ENCODE results near the gene FOXP1.

FOXP1 gene

DNA sequence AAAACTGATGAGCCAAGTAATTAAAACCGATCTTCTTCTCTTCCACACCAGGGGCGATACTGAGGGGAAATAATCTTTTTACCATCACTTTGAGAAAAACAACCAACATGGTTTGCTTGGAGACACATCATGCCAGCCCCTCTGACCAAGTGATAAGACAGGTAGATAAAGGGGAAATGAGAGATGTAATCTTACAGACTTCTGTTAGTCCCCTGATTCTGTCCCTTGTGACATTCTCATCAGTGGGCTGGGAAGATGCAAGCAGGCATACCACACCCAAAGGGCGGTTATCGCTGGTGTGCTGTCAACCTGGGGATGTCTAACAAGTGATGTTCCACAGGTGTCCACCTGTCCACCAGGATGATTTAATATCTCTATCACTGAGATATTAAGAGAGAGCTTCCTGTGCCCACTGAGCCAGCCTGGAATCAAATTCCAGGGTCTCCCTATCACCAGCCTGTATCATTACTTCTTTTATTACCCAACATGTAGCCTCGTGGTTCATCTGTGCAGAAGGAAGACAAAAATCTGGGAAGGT lies 315.0 kb downstream of the FOXP1 start:
- H3K9me3 ChIP-seq (ENCODE audit: control insufficient read depth, insufficient read depth, low read length), result no peaks in the 10 kb centered on the region
- H3K27me3 ChIP-seq (ENCODE audit: control insufficient read depth, insufficient read depth, low read length), result no peaks in the 10 kb centered on the region
- no peak overlapping the region for H3K9ac ChIP-seq (ENCODE audit: low read depth, low read length)
- H3K4me3 ChIP-seq (ENCODE audit: low read depth, low read length), result no peak overlapping the region
- no peaks in the 10 kb centered on the region for H3K4me1 ChIP-seq (ENCODE audit: control insufficient read depth, insufficient read depth, low read length)
- peaks cover 2% of the 10 kb centered on the region for H3K36me3 ChIP-seq (ENCODE audit: control insufficient read depth, insufficient read depth, low read length)

DNA sequence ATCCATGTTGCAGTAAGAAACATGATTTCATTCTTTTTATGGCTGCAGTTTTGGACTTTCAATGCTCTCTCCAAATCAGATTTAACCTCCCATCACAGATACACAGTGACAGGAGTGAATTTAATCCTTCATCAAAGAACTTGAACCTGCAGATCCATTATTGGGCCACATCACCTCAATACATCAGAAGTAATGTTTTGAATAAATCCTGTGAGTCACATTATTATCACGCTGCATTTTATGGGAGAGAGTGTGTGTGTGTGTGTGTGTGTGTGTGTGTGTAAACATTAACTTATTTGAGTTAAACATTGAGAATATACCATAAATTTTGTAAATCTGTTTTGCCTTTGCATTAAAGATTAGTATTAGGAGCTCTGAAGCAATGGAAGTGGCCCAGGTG lies 316.7 kb downstream of the FOXP1 start:
- Histone ChIP-seq H3K9ac (ENCODE audit: low read depth, low read length) (no peak overlapping the region), H3K4me1 (ENCODE audit: control insufficient read depth, insufficient read depth, low read length) (no peaks in the 10 kb centered on the region), H3K4me3 (ENCODE audit: low read depth, low read length) (no peak overlapping the region), H3K27me3 (ENCODE audit: control insufficient read depth, insufficient read depth, low read length) (no peaks in the 10 kb centered on the region), H3K9me3 (ENCODE audit: control insufficient read depth, insufficient read depth, low read length) (no peaks in the 10 kb centered on the region), H3K36me3 (ENCODE audit: control insufficient read depth, insufficient read depth, low read length) (peaks cover 2% of the 10 kb centered on the region)

DNA sequence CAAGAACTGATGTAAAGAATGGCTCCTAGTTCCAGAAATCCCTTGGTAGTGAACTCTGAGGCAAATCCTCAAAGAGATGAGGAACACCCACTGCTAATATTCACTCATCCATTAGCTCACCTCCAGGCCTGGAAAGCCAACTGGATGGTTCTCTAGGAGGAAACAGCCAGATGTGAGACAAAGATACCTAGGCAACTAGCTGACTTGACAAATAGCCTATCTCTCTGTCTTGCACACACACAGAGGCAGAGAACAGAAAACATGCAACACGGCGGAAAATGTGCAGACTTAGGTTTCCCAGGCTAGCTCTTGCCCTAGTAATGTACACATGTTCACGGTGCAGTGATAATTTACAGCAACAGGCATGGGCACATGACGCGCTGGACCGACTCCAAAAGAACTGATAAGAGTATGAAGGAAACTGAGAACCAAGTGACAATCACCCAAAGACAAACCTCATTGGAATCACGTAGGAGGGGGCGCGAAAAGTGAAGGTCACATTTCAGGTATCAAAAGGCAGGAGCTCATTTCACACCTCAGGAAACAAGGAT lies 318.1 kb downstream of the FOXP1 start:
- Histone ChIP-seq H3K4me3 (ENCODE audit: low read depth, low read length) (no peak overlapping the region), H3K27me3 (ENCODE audit: control insufficient read depth, insufficient read depth, low read length) (no peaks in the 10 kb centered on the region), H3K36me3 (ENCODE audit: control insufficient read depth, insufficient read depth, low read length) (peaks cover 2% of the 10 kb centered on the region), H3K9ac (ENCODE audit: low read depth, low read length) (no peak overlapping the region), H3K9me3 (ENCODE audit: control insufficient read depth, insufficient read depth, low read length) (no peaks in the 10 kb centered on the region), H3K4me1 (ENCODE audit: control insufficient read depth, insufficient read depth, low read length) (no peaks in the 10 kb centered on the region)

DNA sequence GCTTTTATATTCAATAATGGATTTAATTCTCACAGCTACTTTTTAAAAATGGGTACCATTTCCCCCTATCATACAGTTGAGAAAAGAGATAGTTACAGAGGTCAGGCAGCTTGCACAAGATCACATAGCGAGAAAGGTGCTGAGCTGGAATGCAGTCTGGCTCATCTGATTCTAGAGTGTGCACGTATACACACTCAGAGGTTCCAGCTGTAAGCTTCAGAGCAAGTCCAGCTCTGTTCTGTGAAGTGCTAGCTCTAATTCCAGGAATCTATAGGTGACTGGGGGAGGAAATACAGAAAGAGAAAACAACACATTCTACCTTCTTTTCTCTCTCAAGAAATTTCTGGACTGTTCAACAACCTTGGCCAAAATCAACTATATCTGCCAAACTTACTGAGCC lies 318.7 kb downstream of the FOXP1 start:
- Histone ChIP-seq H3K27me3 (ENCODE audit: control insufficient read depth, insufficient read depth, low read length) (no peaks in the 10 kb centered on the region), H3K4me1 (ENCODE audit: control insufficient read depth, insufficient read depth, low read length) (peaks cover under 1% of the 10 kb centered on the region), H3K36me3 (ENCODE audit: control insufficient read depth, insufficient read depth, low read length) (peaks cover 2% of the 10 kb centered on the region), H3K9ac (ENCODE audit: low read depth, low read length) (no peak overlapping the region), H3K9me3 (ENCODE audit: control insufficient read depth, insufficient read depth, low read length) (no peaks in the 10 kb centered on the region), H3K4me3 (ENCODE audit: low read depth, low read length) (no peak overlapping the region)

DNA sequence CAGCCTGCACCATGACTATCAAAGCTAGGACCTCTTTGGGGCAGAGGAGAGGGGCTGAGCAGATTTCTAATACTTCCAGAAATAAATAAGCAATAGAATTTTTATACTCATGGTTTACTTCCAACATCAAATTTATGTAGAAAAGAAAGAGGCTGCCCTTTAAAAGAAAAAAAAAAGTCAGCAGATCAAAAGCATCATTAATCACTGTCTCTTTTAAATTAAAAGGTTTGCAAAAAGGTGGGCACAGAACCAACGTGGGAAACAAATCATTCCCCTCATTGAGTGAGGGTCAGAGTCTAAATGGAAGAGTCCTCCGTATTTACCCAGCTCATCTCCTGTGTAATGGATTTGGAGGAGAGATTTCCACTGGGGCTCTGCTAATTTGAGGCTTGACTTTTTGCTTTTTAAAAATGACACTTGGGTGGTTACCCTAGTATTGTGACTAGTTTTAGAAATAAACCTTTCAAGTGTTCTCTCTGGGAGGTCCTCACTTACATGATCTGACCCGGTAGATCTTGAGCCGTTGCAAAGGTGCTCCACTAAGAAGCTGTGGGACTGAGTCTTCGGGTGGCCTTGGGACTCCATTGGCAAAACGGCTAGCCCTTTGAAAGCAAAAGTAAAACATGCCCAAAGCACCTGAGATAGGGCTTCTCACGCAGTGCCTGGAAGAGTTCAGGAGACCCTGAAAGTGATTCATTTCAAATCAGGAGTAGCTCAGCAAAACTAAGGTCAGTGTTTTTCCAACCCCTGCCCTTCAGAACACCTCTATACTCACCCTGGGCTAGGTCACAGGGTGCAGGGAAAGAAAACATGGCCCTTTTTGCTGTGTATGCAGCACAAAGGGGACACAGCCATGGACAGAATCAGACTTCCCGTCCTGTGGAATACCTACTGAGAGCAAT lies 320.9 kb downstream of the FOXP1 start:
- Histone ChIP-seq H3K4me1 (ENCODE audit: control insufficient read depth, insufficient read depth, low read length) (peaks cover 14% of the 10 kb centered on the region), H3K9ac (ENCODE audit: low read depth, low read length) (no peak overlapping the region), H3K27me3 (ENCODE audit: control insufficient read depth, insufficient read depth, low read length) (no peaks in the 10 kb centered on the region), H3K36me3 (ENCODE audit: control insufficient read depth, insufficient read depth, low read length) (peaks cover 2% of the 10 kb centered on the region), H3K4me3 (ENCODE audit: low read depth, low read length) (no peak overlapping the region), H3K9me3 (ENCODE audit: control insufficient read depth, insufficient read depth, low read length) (no peaks in the 10 kb centered on the region)

DNA sequence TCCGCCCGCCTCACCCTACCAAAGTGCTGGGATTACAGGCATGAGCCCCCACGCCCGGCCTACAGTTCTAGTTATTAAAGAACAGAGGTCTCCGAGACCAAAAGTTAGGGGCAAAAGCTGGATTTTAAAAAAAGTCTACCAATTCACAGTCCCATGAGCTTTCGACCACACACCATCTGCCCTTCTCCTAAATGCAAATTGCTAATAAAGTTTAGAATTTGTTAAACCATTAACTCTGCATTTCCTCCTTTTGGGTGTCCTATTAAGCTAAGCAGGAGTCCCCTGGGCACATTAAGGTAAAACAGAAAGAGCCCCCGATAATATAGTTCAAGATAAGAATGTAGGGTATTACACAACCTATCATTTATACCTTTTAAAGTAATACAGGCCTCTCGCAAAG lies 322.7 kb downstream of the FOXP1 start:
- Histone ChIP-seq H3K36me3 (ENCODE audit: control insufficient read depth, insufficient read depth, low read length) (peaks cover 2% of the 10 kb centered on the region), H3K4me3 (ENCODE audit: low read depth, low read length) (no peak overlapping the region), H3K27me3 (ENCODE audit: control insufficient read depth, insufficient read depth, low read length) (no peaks in the 10 kb centered on the region), H3K9me3 (ENCODE audit: control insufficient read depth, insufficient read depth, low read length) (no peaks in the 10 kb centered on the region), H3K9ac (ENCODE audit: low read depth, low read length) (no peak overlapping the region), H3K4me1 (ENCODE audit: control insufficient read depth, insufficient read depth, low read length) (peaks cover 15% of the 10 kb centered on the region)

DNA sequence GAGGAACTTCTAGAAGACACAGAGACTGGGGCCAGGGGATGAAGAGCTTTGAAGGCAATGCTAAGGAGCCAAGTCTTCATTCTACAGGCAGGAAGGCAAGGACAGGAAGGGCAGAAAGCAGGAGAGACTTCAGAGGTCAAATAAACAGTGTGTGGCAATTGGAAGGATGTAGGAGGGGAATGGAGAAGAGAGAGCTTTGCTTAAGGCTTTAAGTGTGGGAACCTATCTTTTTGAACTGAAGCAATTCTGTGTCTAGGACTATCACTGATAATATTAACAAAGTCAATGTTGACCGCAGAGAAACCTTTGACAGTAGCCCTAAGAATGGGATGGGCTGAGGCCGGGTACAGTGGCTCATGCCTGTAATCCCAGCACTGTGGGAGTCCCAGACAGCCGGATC lies 325.0 kb downstream of the FOXP1 start:
- Histone ChIP-seq H3K4me1 (ENCODE audit: control insufficient read depth, insufficient read depth, low read length) (peaks cover 15% of the 10 kb centered on the region), H3K27me3 (ENCODE audit: control insufficient read depth, insufficient read depth, low read length) (no peaks in the 10 kb centered on the region), H3K36me3 (ENCODE audit: control insufficient read depth, insufficient read depth, low read length) (no peaks in the 10 kb centered on the region), H3K4me3 (ENCODE audit: low read depth, low read length) (no peak overlapping the region), H3K9me3 (ENCODE audit: control insufficient read depth, insufficient read depth, low read length) (no peaks in the 10 kb centered on the region), H3K9ac (ENCODE audit: low read depth, low read length) (no peak overlapping the region)

DNA sequence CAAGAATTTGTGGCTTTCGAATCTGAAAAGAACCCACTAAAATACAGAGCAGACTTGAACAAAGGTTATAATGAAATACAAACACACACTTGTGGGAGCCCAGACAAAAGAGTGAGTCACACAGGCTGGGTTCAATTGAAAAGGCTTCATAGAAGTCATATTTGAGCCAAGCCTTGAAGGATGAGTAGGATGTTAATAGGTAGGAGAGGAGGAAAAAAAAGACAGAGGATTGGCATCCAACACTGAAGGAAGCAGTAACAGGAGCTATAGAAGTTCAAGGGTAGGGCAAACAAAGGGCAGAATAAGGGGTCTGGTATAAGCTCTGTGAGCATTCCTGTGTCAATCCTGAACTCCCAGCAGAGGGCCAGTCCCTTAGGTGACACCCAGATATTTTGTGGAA lies 325.4 kb downstream of the FOXP1 start:
- no peak overlapping the region for H3K9ac ChIP-seq (ENCODE audit: low read depth, low read length)
- H3K4me3 ChIP-seq (ENCODE audit: low read depth, low read length), result no peak overlapping the region

DNA sequence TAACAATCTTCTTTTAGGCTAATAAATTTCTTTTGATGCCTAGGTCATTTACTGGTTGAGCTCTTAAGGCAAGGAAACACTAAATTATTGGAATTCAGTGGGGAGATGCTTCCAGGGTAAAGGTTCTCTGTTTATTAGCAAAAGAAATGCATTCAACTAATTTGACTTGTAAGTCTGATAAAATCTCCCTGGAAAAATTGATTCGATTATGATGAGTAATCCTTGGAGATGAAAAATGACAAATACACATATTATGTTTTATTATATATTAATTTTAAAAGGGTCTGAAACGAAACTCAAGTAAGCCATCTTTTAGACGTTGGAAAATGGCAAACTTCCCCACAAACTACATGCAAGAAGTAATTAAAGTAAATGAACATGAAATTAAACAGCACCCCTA lies 328.0 kb downstream of the FOXP1 start:
- H3K9ac ChIP-seq (ENCODE audit: low read depth, low read length), result no peak overlapping the region
- H3K9me3 ChIP-seq (ENCODE audit: control insufficient read depth, insufficient read depth, low read length), result no peaks in the 10 kb centered on the region
- no peaks in the 10 kb centered on the region for H3K27me3 ChIP-seq (ENCODE audit: control insufficient read depth, insufficient read depth, low read length)
- no peaks in the 10 kb centered on the region for H3K36me3 ChIP-seq (ENCODE audit: control insufficient read depth, insufficient read depth, low read length)
- no peak overlapping the region for H3K4me3 ChIP-seq (ENCODE audit: low read depth, low read length)
- peaks cover 15% of the 10 kb centered on the region for H3K4me1 ChIP-seq (ENCODE audit: control insufficient read depth, insufficient read depth, low read length)

More for the DNA sequence above, 325.4 kb downstream of the FOXP1 start:
- Histone ChIP-seq H3K4me1 (ENCODE audit: control insufficient read depth, insufficient read depth, low read length) (peaks cover 15% of the 10 kb centered on the region), H3K27me3 (ENCODE audit: control insufficient read depth, insufficient read depth, low read length) (no peaks in the 10 kb centered on the region), H3K9me3 (ENCODE audit: control insufficient read depth, insufficient read depth, low read length) (no peaks in the 10 kb centered on the region), H3K36me3 (ENCODE audit: control insufficient read depth, insufficient read depth, low read length) (no peaks in the 10 kb centered on the region)

DNA sequence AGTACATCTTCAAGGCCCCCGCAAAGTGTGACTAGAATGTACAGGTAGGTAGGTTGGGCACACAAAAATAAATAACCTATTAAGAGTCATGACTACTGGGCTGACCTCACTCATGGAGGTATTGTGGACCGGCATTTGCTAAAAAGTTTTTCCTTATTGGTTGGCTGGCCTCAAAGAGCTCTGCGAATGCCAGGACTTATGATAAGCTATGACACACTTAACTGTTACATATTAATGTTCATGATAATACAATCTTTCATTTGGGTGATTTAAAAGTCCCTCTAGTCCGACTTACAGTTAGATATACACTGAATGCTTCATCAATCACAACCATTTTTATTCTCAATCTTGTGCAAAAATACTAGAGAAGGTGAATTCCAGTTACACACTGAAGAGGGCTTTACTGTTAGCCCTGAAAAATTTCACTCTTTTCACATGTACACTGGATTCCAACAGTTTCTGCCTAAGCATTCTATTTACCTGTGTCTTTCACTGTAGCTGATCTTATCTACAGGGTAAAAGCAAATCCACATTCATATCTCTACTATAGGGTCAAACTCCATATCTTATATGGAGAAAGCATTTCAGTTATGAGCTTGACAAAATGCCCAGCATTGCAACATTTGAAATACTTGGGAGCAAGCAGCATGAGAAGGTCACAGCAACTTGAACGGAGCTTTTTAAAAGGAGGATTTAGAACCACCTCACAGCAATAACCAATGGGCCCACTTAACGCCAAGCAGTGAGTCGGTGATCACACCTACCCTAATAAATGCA lies 329.1 kb downstream of the FOXP1 start:
- Histone ChIP-seq H3K36me3 (ENCODE audit: control insufficient read depth, insufficient read depth, low read length) (no peaks in the 10 kb centered on the region), H3K9ac (ENCODE audit: low read depth, low read length) (no peak overlapping the region), H3K4me1 (ENCODE audit: control insufficient read depth, insufficient read depth, low read length) (peaks cover 11% of the 10 kb centered on the region), H3K4me3 (ENCODE audit: low read depth, low read length) (no peak overlapping the region), H3K9me3 (ENCODE audit: control insufficient read depth, insufficient read depth, low read length) (no peaks in the 10 kb centered on the region), H3K27me3 (ENCODE audit: control insufficient read depth, insufficient read depth, low read length) (no peaks in the 10 kb centered on the region)

DNA sequence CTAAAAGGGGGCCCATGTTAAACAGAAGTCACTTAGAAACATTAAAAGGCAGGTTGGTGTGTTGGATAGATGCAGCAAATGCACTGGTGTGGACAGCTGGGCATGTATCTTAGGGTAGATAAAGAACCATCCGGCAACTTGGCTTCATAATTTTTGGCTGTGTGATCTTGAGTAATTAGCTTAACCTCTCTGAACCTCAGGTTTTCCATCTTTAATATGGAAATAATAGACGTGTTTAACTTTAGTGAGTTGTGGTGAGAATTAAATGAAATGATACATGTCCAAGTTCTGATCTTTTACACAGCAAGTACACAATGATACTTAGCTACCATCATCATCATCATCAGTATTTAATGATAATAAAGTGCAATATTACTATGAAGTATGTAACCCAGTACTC lies 330.4 kb downstream of the FOXP1 start:
- Histone ChIP-seq H3K27me3 (ENCODE audit: control insufficient read depth, insufficient read depth, low read length) (no peaks in the 10 kb centered on the region), H3K4me1 (ENCODE audit: control insufficient read depth, insufficient read depth, low read length) (peaks cover 7% of the 10 kb centered on the region), H3K9me3 (ENCODE audit: control insufficient read depth, insufficient read depth, low read length) (no peaks in the 10 kb centered on the region), H3K9ac (ENCODE audit: low read depth, low read length) (no peak overlapping the region), H3K36me3 (ENCODE audit: control insufficient read depth, insufficient read depth, low read length) (no peaks in the 10 kb centered on the region), H3K4me3 (ENCODE audit: low read depth, low read length) (no peak overlapping the region)

All from iPS-15b (cell line).